NCI-H82 treated with DMSO at 0.1 percent for 48 hours (cell line): ENCODE measurements around the gene TMEM14B.
A peak's percentile ranks its signal among the peaks of the same experiment; 100 is the strongest.
"Not testable (repeated sequence)": the region's sequence is repeated elsewhere in the genome, so short reads cannot be mapped to it uniquely, and the experiment has no call there.

Source experiments
- DNase-seq: peaks from one replicate; lab custom pipeline; 2025; ENCODE audit not compliant: unreplicated experiment; lab: John Stamatoyannopoulos, UW

The TMEM14B gene

DNA sequence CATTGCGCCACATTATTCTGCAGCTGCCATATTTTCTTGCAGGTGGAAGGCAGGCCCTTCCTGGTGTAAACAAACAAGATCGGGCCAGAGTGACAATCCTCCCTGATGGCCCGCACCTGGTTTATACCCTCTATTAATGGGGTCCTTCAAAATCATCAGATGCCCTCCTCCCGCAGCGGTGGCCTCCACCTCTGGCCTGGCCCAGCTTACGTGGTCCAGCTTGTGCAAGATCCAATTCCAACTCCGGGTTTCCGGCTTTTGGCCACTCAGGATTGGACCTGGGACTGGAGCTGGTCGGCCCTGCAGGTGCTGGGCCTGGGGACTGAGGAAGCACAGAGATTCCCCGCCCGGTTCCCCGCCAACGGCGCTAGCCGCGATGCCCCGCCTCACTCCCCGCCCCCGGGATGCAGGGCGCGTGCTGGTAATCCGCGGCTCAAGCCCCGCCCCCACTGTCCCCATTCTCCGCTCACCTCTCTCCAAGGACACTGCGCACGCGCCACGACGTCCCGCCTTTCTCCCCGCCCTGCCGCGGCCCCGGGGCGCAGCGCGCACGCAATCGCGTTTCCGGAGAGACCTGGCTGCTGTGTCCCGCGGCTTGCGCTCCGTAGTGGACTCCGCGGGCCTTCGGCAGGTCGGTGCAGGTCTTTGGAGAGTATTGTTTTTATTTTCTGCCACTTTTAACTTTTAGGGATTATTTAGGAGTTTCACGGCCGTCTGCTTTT lies at the start of gene TMEM14B:
TSS of gene TMEM14B (plus strand) at position 555 of the 722 bp plus-strand sequence. CDS start 1,441 bp downstream, outside the sequence.
- peak; percentile 96 for DNase-seq

DNA sequence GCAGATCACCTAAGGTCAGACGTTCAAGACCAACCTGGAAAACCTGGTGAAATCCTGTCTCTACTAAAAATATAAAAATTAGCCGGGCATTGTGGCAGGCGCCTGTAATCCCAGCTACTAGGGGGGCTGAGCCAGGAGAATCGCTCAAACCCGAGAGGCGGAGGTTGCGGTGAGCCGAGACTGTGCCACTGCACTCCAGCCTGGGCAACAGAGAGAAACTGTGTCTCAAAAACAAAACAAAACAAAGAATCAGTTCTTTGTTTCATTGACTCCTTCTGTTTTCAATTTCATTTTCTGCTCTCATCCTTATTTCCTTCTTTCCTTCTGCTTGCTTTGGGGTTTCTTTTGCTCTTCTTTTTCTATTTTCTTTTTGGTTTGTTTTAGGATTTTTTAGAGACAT lies 33.6 kb upstream of the TMEM14B start:
- DNase-seq = no peak

DNA sequence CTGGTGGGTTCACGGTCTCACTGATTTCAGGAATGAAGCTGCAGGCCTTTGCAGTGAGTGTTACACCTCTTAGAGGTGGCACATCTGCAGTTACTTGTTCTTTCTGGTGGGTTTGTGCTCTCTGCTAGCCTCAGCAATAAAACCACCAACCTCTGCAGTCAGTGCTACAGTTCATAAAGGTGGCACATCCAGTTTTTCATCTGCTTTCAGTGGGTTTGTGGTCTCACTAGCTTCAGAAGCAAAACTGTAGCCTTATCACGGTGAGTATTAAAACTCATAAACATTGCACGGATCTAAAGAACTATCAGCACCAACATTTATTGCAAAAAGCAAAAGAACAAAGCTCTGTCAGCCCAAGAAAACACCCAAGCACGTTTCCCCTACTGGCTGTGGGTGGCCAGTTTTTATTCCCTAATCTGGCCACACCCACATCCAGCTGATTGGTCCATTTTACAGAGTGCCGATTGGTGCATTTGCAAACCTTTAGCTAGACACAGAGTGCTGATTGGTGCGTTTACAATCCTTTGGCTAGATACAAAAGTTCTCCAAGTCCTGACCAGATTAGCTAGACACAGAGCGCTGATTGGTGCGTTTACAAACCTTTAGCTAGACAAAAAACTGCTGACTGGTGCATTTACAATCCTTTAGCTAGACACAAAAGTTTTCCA lies 28.2 kb upstream of the TMEM14B start:
- DNase-seq = no peak

DNA sequence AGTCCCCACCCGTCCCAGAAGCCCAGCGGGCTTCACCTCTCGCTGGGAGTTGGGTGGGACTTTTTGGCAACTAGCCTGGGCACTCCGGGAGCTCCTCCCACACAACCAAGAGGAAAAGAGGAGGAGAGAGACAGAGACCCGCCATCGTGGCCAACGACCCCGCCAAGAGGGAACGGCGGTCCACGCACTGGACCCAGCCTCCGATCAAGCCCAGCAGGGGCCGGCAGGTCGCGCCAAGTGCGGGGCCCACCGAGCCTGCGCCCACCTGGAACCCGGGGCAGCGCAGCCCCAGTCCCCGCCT lies 27.7 kb upstream of the TMEM14B start:
- DNase-seq = no peak

DNA sequence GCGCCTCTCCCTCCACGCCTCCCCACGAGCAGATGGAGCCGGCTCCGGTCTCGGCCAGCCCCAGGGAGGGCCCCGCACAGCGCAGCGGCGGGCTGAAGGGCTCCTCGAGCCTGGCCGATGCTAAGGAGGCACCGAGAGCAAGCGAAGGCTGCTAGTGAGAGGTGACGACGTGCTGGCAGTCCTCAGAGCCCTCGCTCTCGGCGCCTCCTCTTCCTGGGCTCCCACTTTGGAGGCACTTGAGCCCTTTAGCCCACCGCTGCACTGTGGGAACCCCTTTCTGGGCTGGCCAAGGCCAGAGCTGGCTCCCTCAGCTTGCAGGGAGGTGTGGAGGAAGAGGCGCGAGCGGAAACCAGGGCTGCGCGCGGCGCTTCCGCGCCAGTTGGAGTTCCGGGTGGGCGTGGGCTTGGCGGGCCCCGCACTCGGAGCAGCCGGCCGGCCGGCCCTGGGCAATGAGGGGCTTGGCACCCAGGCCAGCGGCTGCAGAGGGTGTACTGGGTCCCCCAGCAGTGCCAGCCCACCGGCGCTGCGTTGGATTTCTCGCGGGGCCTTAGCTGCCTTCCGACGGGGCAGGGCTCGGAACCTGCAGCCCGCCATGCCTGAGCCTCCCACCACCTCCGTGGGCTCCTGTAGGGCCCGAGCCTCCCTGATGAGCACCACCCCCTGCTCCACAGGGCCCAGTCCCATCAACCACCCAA lies 27.2 kb upstream of the TMEM14B start:
- DNase-seq = no peak

DNA sequence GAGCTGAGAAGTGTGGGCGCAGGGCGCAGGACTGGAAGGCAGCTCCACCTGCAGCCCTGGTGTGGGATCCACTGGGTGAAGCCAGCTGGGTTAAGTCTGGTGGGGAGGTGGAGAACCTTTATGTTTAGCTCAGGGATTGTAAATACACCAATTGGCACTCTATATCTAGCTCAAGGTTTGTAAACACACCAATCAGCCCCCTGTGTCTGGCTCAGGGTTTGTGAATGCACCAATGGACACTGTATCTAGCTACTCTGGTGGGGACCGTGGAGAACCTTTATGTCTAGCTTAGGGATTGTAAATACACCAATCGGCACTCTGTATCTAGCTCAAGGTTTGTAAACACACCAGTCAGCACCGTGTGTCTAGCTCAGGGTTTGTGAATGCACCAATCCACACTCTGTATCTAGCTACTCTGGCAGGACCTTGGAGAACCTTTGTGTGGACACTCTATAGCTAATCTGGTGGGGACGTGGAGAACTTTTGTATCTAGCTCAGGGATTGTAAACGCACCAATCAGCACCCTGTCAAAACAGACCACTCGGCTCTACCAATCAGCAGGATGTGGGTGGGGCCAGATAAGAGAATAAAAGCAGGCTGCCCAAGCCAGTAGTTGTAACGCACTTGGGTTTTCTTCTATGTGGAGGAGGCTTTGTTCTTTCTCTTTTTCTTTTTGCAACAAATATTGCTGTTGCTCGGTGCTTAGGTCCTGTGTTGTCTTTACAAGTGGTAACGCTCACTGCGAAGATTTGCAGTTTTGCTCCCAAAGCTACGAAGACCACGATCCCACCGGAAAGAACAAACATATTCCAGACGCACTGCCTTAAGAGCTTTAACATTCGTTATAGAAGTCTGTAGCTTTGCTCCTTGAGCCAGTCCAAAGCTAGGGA lies 26.4 kb upstream of the TMEM14B start:
- DNase-seq = not testable (repeated sequence)

DNA sequence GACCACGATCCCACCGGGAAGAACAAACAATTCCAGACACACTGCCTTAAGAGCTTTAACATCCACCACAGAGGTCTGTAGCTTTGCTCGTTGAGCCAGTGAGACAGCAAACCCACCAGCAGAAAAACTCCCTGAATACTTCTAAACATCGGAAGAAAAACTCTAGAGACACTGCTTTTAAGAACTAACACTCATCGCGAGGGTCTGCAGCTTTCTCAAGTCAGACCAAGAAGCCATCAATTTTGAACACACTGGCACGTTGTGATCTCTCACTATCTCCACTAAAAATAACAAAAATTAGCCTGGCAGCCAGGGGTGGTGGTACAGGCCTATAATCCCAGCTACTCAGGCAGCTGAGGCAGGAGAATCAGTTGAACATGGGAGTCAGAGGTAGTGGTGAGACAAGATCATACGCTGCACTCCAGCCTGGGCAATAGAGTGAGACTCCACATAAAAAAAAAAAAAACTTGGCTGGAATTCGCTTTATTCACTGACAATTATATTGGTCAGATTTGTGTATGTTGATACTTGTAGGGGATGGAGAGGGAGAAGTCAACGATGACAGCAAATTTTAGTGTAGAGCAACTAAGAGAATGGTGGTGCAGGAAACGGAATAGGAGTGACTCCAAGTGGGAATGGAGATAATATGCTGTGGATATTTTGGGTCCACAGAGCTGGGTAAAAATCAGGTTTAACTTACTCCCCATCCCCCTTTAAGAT lies 25.6 kb upstream of the TMEM14B start:
- DNase-seq = no peak

DNA sequence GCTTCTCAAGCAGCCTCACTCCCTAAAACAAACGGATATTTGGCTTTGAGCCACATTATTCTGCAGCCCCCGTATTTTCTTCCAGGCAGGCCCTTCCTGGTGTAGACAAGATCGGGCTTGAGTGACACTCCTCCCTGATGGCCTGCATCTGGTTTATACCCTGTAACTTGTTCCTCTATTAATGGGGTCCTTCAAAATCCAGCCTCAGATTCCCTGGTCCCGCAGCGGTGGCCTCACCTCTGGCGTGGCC lies 25.1 kb upstream of the TMEM14B start:
- no peak for DNase-seq

DNA sequence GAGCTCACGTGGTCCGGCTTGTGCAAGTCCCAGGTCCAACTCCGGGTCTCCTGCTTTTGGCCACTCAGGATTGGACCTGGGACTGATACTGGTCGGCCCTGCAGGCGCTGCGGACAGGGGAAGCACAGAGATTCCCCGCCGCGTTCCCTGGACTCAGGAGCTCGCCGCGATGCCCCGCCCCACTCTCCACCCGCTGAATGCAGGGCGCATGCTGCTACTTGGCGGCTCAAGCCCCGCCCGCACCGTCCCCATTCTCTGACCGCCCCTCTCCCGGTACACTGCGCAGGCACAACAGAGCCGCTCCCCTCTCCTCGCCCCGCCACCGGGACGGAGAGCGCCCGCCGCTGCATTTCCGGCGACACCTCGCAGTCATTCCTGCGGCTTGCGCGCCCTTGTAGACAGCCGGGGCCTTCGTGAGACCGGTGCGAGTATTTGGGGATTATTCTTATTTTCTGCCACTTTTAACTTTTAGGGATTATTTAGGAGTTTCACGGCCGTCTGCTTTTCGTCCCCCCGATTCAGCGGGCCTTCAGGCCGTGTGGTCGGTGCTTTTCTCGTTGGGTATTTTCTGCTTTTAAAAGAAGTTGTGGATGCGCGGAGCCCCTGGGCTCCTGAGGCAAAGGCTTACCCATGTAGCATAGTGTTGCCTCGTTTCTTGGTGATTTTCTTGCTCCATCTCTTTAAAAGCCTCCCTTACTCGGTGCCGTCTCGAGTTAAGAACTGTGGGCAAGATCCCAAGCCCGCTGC lies 24.6 kb upstream of the TMEM14B start, which contains the start of gene TMEM14C:
TSS of gene TMEM14C (plus strand) at position 251 of the 747 bp plus-strand sequence. CDS start 1,544 bp downstream, outside the sequence.
- peak; percentile 93 for DNase-seq

DNA sequence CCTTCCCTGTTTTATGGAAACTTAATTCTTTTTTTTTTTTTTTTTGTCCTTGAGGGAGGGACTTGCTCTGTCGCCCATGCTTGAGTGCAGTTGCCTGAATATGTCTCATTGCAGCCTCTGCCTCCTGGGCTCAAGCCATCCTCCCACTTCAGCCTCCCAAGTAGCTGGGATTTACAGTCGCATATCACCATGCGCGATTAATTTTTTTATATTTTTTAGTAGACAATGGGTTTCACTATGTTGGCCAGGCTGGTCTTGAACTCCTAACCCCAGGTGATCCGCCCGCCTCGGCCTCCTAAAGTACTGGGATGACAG lies 24.1 kb upstream of the TMEM14B start:
- DNase-seq = no peak

DNA sequence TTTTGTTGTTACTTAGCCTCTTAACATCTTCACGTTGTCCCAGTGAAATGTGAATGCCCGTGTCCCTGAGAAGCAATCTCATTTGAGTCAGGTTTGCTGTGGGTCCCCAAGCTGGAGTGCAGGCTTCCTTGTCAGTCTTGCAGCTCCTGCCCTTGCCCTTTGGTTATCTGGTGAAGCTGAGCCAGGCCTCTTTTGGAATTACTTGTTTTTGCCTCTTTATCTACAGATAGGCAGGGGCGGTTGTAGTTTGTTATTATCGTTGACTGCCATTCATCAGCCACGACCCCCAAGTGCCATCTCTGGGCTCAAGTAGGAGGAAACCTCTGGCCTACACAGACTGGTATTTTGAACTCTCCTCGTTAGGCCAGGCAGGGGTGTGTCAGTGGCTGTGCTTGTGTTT lies 22.6 kb upstream of the TMEM14B start:
- no peak for DNase-seq

DNA sequence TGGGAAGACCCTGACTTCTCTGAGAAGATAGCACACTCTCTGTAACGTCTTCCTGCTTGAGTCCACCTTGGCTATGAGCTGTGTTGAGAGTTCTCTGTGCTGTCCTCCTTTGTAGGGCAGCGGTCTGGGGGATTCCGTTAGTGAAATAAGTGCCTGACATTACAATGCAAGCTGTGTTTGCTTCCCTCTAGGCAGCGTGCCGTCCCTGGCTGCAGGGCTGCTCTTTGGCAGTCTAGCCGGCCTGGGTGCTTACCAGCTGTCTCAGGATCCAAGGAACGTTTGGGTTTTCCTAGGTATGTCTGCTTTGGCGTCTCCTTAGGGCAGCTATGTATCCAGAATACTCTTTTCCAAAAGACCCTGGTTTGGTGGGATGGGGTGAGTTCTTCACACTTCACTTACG lies 21.9 kb upstream of the TMEM14B start:
- no peak for DNase-seq

DNA sequence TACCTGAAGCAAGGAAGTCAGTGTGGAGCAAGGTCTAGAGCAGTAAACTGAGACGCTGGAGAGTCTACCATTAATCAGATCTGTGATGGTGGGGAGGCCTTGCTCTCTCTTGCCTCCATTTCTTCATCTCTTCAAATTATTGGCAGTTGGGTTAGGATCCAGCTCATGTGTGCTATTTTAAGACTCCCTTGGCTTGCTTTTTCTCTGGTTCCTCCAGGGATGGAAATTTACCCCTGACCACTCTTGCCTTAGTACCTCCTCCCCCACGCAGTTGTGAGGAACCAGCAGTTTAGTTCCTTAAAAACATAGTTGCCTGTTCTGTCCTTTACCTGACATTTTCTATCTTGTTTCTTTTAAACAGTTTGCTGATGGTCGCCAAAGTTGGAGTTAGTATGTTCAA lies 17.4 kb upstream of the TMEM14B start:
- no peak for DNase-seq

DNA sequence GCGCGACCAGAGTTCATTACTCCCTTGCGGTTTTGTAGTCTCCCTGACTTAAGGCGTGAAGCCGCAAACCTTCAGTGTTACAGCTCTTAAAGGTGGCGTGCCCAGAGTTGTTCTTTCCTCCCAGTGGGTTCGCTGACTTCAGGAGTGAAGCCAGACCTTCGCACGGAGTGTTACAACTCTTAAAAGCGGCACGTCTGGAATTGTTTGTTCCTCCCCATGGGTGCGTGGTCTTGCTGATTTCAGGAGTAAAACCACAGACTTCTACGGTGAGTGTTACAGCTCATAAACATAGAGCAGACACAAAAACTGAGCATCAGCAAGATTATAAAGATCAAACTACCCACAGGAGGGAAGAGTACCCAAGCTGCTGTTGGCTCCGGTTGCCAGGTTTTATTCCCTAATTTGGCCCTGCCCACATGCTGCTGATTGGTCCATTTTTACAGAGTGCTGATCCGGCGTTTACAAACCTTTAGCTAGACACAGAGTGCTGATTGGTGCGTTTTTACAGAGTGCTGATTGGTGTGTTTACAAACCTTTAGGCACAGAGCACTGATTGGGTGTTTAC lies 14.4 kb upstream of the TMEM14B start:
- no peak for DNase-seq

DNA sequence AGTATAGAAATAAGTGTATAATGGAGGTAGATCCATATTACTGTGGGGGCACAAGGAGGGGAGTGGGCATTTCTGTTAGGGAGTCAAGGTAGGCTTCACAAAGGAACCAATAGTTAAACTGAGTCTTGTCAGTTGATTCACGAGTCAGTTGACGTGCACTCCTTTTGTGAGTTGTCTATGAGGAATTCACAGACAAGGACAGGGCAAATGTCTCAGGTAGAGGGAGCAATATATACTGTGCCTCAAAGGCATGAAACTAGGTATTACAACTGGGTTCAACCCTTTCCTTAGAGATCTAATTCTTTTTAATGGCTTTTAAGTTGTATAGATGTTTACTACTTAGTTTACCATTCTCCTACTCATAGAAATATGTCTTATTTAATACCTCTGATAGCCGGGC lies 13.7 kb upstream of the TMEM14B start:
- DNase-seq = no peak

DNA sequence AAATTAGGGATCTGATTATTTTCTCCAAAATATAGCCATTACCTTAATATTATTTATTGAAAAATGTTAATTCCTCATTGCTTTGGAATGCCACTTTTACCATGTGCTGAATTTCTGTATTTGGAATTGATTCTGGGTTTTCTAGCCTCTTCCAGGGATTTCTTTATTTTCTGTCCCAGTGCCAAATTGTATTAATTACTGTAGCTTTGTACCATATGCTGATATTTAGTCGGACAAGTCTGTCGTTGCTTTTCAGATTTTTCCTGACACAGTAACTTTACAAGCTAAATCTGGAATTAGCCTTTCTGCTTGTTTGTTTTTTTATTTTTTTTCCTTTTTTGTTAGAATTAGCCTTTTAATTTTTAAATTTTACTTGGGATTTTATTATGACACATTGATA lies 10.9 kb upstream of the TMEM14B start:
- no peak for DNase-seq

DNA sequence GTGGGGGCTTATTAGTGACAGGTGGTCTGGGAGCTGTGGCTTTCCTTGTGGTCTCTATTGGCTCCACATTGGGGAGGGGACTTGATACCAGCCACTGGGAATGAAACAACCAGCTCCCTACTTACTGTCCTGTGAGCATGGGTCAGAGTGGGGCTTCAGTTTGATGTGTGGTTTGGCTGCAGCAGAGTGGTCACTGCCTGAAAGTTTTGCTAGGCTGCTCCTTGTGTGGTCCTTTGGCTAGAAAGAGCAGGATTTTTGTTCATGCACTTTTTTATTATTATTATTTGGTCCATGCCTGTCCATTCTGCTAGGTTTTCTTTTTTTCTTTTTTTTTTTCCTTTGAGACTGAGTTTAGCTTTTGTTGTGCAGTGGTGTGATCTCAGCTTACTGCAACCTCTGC lies 7.5 kb upstream of the TMEM14B start:
- DNase-seq = no peak

DNA sequence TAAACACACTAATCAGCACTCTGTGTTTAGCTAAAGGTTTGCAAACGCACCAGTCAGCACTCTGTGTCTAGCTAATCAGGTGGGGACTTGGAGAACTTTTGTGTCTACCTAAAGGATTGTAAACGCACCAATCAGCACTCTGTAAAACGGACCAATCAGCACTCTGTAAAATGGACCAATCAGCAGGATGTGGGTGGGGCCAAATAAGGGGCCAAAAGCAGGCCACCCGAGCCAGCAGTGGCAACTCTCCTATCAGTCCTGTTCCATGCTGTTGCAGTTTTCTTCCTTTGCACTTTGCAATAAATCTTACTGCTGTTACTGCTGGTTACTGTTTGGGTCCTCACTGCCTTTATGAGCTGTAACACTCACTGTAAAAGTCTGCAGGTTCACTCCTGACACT lies 6.0 kb upstream of the TMEM14B start:
- DNase-seq = not testable (repeated sequence)

DNA sequence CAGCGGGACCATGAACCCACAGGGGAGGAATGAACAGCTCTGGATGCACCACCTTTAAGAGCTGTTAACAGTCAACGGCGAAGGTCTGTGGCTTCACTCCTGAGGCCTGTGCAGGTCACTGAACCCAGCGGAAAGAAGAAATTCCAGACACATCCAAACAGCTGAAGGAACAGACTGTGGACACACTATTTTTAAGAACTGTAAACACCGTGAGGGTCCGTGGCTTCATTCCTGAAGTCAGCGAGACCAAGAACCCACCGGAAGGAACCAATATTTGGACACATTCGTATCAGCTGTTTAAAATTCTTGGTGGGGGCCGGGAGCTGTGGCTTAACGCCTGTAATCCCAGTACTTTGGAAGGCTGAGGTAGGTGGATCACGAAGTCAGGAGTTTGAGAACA lies 5.4 kb upstream of the TMEM14B start:
- DNase-seq = no peak

DNA sequence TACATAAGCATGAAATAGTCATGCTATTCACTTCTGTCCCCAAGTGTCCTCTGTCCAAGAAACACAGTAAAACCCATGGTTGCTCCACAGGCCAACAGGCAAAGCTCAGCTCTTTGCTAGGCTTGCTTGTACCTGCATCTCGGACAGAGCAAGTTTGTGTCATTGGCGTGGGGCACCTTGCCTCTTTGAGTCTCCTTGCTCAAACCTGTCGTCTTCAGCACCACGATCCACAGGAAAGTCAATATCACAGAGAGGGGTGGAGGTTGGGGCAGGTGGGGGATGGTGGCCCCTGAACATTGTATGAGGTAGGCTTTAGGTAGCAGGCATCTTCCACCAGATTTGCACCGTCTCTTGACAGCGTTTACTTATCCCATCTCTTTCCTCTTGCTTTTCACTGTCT lies 4.1 kb upstream of the TMEM14B start:
- no peak for DNase-seq
